Thoracic aorta (tissue), 2 donors: ENCODE measurements around the gene IGF2R. TPM values are rescaled to one million over a fixed set of nuclear protein-coding genes. Genes with fewer than 3 reads are reported as not detected.
A peak's percentile ranks its signal among the peaks of the same experiment; 100 is the strongest.

Source experiments
- ATAC-seq: fragments of 150-250 bp; one replicate; pipeline ENCODE4 v1.8.0; 2017; ENCODE audit warnings: low read depth; ENCODE audit not compliant: insufficient number of reproducible peaks, low FRiP score
- DNase-seq: peaks from one replicate; pipeline ENCODE4 v3.0.0-alpha.2; 2020; ENCODE audit warnings: low spot score
- H3K27ac ChIP-seq, 2 donors: fragments of 200-600 bp; sonication (generic); 1 replicate in 1 of 2; 2 replicates in 1 of 2; pipeline ENCODE4 v1.5.1; 2016; ENCODE audit warnings: mild to moderate bottlenecking in 2 of 2, moderate library complexity in 2 of 2
- H3K27me3 ChIP-seq: fragments of 200-600 bp; sonication (generic); replicated peaks from 2 replicates; pipeline ENCODE4 v1.6.0; 2016; ENCODE audit warnings: mild to moderate bottlenecking; ENCODE audit not compliant: insufficient read depth
- H3K36me3 ChIP-seq: fragments of 200-600 bp; sonication (generic); one replicate; pipeline ENCODE4 v1.5.1; 2016
- H3K4me1 ChIP-seq, 2 donors: fragments of 200-600 bp; sonication (generic); 1 replicate in 1 of 2; 2 replicates in 1 of 2; pipeline versions ENCODE4 v1.5.1 to v1.6.0; 2016; ENCODE audit warnings: low read depth in 2 of 2, mild to moderate bottlenecking in 1 of 2; ENCODE audit not compliant: control insufficient read depth in 1 of 2
- H3K4me3 ChIP-seq: fragments of 200-600 bp; sonication (generic); 2 replicates; pipeline ENCODE4 v1.5.1; 2016; ENCODE audit warnings: mild to moderate bottlenecking
- H3K9me3 ChIP-seq: fragments of 200-600 bp; sonication (generic); 2 replicates; pipeline ENCODE4 v1.5.1; 2016
- CTCF ChIP-seq: fragments of 200-600 bp; sonication (generic); IDR thresholded peaks from one replicate; pipeline ENCODE4 v1.5.1; 2019; ENCODE audit warnings: antibody characterized with exemption
- total RNA-seq, 2 donors: library from RNA; depleted of rRNA; stranded (reverse); fragments of >200 nt; gene quantifications; one replicate each; pipeline versions ENCODE4 v1.1.0 to v1.2.3, GENCODE V29; 2016

The IGF2R gene
- total RNA-seq, 2 donors from 2014 or later, result 82.2 to 88.4 TPM

GRCh38 chr6:159979136-159979874 is 10.4 kb downstream of the IGF2R start:
- Histone ChIP-seq H3K27me3 (no peaks in the 10 kb centered on the region), H3K27ac (peak overlapping the region in 1 of 2 donors; percentile 65), H3K4me1 (peaks cover 58 to 74% of the 10 kb centered on the region in 2 donors), H3K36me3 (no peaks in the 10 kb centered on the region), H3K9me3 (no peaks in the 10 kb centered on the region), H3K4me3 (peak overlapping the region; percentile 4)
- TF ChIP-seq CTCF, result no peak
- ATAC-seq (peak; percentile 70), DNase-seq (no peak)

GRCh38 chr6:159980474-159980873 is 11.6 kb downstream of the IGF2R start:
- no peaks in the 10 kb centered on the region for H3K9me3 ChIP-seq
- no peak for DNase-seq
- no peak for TF ChIP-seq CTCF
- no peak overlapping the region for H3K4me3 ChIP-seq
- H3K27ac ChIP-seq, result no peak overlapping the region
- no peak for ATAC-seq
- peaks cover 64 to 84% of the 10 kb centered on the region in 2 donors for H3K4me1 ChIP-seq
- H3K27me3 ChIP-seq, result no peaks in the 10 kb centered on the region
- no peaks in the 10 kb centered on the region for H3K36me3 ChIP-seq

GRCh38 chr6:159981071-159981402 is 12.2 kb downstream of the IGF2R start:
- Histone ChIP-seq H3K4me1 (peaks cover 65 to 90% of the 10 kb centered on the region in 2 donors), H3K36me3 (no peaks in the 10 kb centered on the region), H3K4me3 (peak overlapping the region; percentile 58), H3K27me3 (no peaks in the 10 kb centered on the region), H3K27ac (peak overlapping the region in 1 of 2 donors; percentile 64), H3K9me3 (no peaks in the 10 kb centered on the region)
- ATAC-seq (no peak), DNase-seq (no peak)
- TF ChIP-seq CTCF, result no peak

- H3K27ac ChIP-seq, result peak overlapping the region; percentile 57 to 64
- H3K4me3 ChIP-seq, result peak overlapping the region; percentile 58
- ATAC-seq (peak; percentile 9), DNase-seq (no peak)
- H3K36me3 ChIP-seq, result no peaks in the 10 kb centered on the region
- TF ChIP-seq CTCF, result no peak
- no peaks in the 10 kb centered on the region for H3K27me3 ChIP-seq
- H3K9me3 ChIP-seq, result no peaks in the 10 kb centered on the region
- H3K4me1 ChIP-seq, result peaks cover 62 to 94% of the 10 kb centered on the region in 2 donors
Measured at GRCh38 chr6:159981403-159982245, 12.7 kb downstream of the IGF2R start.
